Upper lobe of left lung (tissue), 6 donors: ENCODE data around the gene PLCG2. TPM values are rescaled to one million over a fixed set of nuclear protein-coding genes. Genes with fewer than 3 reads are reported as not detected.
A peak's percentile ranks its signal among the peaks of the same experiment; 100 is the strongest.

ENCODE experiments used
- ATAC-seq, 2 donors: fragments of 200-7000 bp; cut with Tn5 transposase; one replicate each; pipeline ENCODE4 v1.9.1; 2022; ENCODE audit warnings: mild to moderate bottlenecking in 2 of 2, moderate library complexity in 2 of 2; ENCODE audit not compliant: low FRiP score in 2 of 2
- DNase-seq, 2 donors: peaks; one replicate each; pipeline ENCODE4 v3.0.0-alpha.2; 2019 to 2020
- H3K27ac ChIP-seq, 4 donors: fragments of 200-600 bp; sonication (generic); one replicate each; pipeline ENCODE4 v1.5.1; 2016 to 2019
- H3K27me3 ChIP-seq, 4 donors: fragments of 200-600 bp; sonication (generic); one replicate each; pipeline ENCODE4 v1.5.1; 2017 to 2019
- H3K36me3 ChIP-seq, 4 donors: fragments of 200-600 bp; sonication (generic); one replicate each; pipeline ENCODE4 v1.5.1; 2016 to 2019
- H3K4me1 ChIP-seq, 4 donors: fragments of 200-600 bp; sonication (generic); one replicate each; pipeline ENCODE4 v1.5.1; 2018 to 2019
- H3K4me3 ChIP-seq, 4 donors: fragments of 200-600 bp; sonication (generic); one replicate each; pipeline ENCODE4 v1.5.1; 2017 to 2019; ENCODE audit warnings: mild to moderate bottlenecking in 2 of 4, moderate library complexity in 1 of 4
- H3K9me3 ChIP-seq, 4 donors: fragments of 200-600 bp; sonication (generic); one replicate each; pipeline ENCODE4 v1.5.1; 2018 to 2019
- CTCF ChIP-seq, 6 experiments: fragments of 450-650 bp in 4 of 6; fragments of 200-600 bp in 2 of 6; sonication (generic) in 2 of 6; IDR thresholded peaks; one replicate each; pipeline ENCODE4 v1.5.1; 2016 to 2019; ENCODE audit warnings: antibody characterized with exemption in 6 of 6
- EP300 ChIP-seq, 4 donors: sonication (generic); formaldehyde crosslinking; IDR thresholded peaks; one replicate each; pipeline ENCODE4 v1.5.1; 2017; ENCODE audit warnings: antibody characterized with exemption in 4 of 4, control low read depth in 2 of 4
- POLR2A ChIP-seq, 4 donors: fragments of 450-650 bp; IDR thresholded peaks; one replicate each; pipeline ENCODE4 v1.5.1; 2016 to 2017; ENCODE audit warnings: antibody characterized with exemption in 4 of 4, mild to moderate bottlenecking in 2 of 4
- POLR2AphosphoS5 ChIP-seq, 2 donors: sonication (generic); formaldehyde crosslinking; IDR thresholded peaks; one replicate each; pipeline ENCODE4 v1.5.1; 2017; ENCODE audit warnings: antibody characterized with exemption in 2 of 2
- WGBS, 2 donors: methylation state at CpG; one replicate each; pipeline ENCODE4 v1.1.5; 2017 to 2018; 5-methylcytosine and 5-hydroxymethylcytosine counted together
- total RNA-seq, 6 donors: library from RNA; depleted of rRNA in 4 of 6; stranded (reverse); fragments of >200 nt in 4 of 6; gene quantifications; one replicate each; pipeline versions ENCODE4 v1.1.0 to v1.2.1, GENCODE V29; 2016 to 2021
- donor health status: DM: no; HTN: no; CAD: no; lungs with moderate emphysema.
- donor health status: DM: no; HTN: yes; CAD: no; lungs with severe emphysema.

PLCG2 gene
- total RNA-seq, 6 donors from 2014 or later, result 13.8 to 85.9 (median 35.1) TPM

GRCh38 chr16:81816351-81816750 lies 37.3 kb downstream of the PLCG2 start:
- no peak for ATAC-seq
- no peak for DNase-seq
- no peak overlapping the region for H3K27ac ChIP-seq
- no peak overlapping the region for H3K4me3 ChIP-seq
- 96 to 97% methylated on average over 2 of the region's 2 CpGs for WGBS, 2 donors
- H3K4me1 ChIP-seq, result peaks cover 0 to 18% (median 0%) of the 10 kb centered on the region in 4 donors
- H3K36me3 ChIP-seq, result no peaks in the 10 kb centered on the region
- no peak for TF ChIP-seq POLR2AphosphoS5 (IDR thresholded peaks at IDR 0.05)
- TF ChIP-seq CTCF (IDR thresholded peaks at IDR 0.05), result no peak
- TF ChIP-seq EP300 (IDR thresholded peaks at IDR 0.05), result no peak
- TF ChIP-seq POLR2A (IDR thresholded peaks at IDR 0.05), result no peak
- H3K9me3 ChIP-seq, result no peaks in the 10 kb centered on the region
- H3K27me3 ChIP-seq, result no peaks in the 10 kb centered on the region

- H3K27me3 ChIP-seq, result no peaks in the 10 kb centered on the region
- H3K27ac ChIP-seq, result peak overlapping the region in 1 of 4 donors; percentile 54
- no peaks in the 10 kb centered on the region for H3K9me3 ChIP-seq
- H3K36me3 ChIP-seq, result no peaks in the 10 kb centered on the region
- TF ChIP-seq POLR2A (IDR thresholded peaks at IDR 0.05) (no peak), EP300 (IDR thresholded peaks at IDR 0.05) (no peak), POLR2AphosphoS5 (IDR thresholded peaks at IDR 0.05) (no peak), CTCF (IDR thresholded peaks at IDR 0.05) (no peak)
- no peak for ATAC-seq
- DNase-seq, result no peak
- H3K4me1 ChIP-seq, result peaks cover 0 to 23% (median 0%) of the 10 kb centered on the region in 4 donors
- H3K4me3 ChIP-seq, result no peak overlapping the region
- WGBS, 2 donors, result 89 to 94% methylated on average over 8 of the region's 8 CpGs
Observed at GRCh38 chr16:81816793-81817210, 37.7 kb downstream of the PLCG2 start.

- no peaks in the 10 kb centered on the region for H3K9me3 ChIP-seq
- TF ChIP-seq POLR2A (IDR thresholded peaks at IDR 0.05) (no peak), POLR2AphosphoS5 (IDR thresholded peaks at IDR 0.05) (no peak), CTCF (IDR thresholded peaks at IDR 0.05) (no peak), EP300 (IDR thresholded peaks at IDR 0.05) (no peak)
- peak overlapping the region in 3 of 4 donors; percentile 30 to 54 (median 51) for H3K27ac ChIP-seq
- no peak overlapping the region for H3K4me3 ChIP-seq
- WGBS, 2 donors, result 80 to 86% methylated on average over 8 of the region's 8 CpGs
- no peaks in the 10 kb centered on the region for H3K27me3 ChIP-seq
- no peaks in the 10 kb centered on the region for H3K36me3 ChIP-seq
- no peak for ATAC-seq
- no peak for DNase-seq
- peaks cover 0 to 23% (median 0%) of the 10 kb centered on the region in 4 donors for H3K4me1 ChIP-seq
Observed at GRCh38 chr16:81817296-81817695, 38.2 kb downstream of the PLCG2 start.

GRCh38 chr16:81817789-81818567 lies 38.9 kb downstream of the PLCG2 start:
- ATAC-seq (peak; percentile 52 to 63), DNase-seq (peak in 1 of 2 donors; percentile 72)
- Histone ChIP-seq H3K4me1 (peaks cover 0 to 27% (median 4%) of the 10 kb centered on the region in 4 donors), H3K4me3 (no peak overlapping the region), H3K36me3 (no peaks in the 10 kb centered on the region), H3K27me3 (no peaks in the 10 kb centered on the region), H3K9me3 (no peaks in the 10 kb centered on the region), H3K27ac (peak overlapping the region in 3 of 4 donors; percentile 30 to 54 (median 51))
- 49 to 51% methylated on average over 12 of the region's 12 CpGs for WGBS, 2 donors
- no peak for TF ChIP-seq EP300 (IDR thresholded peaks at IDR 0.05)
- no peak for TF ChIP-seq POLR2AphosphoS5 (IDR thresholded peaks at IDR 0.05)
- no peak for TF ChIP-seq POLR2A (IDR thresholded peaks at IDR 0.05)
- TF ChIP-seq CTCF (IDR thresholded peaks at IDR 0.05), result no peak

GRCh38 chr16:81818568-81818896 lies 39.4 kb downstream of the PLCG2 start:
- TF ChIP-seq EP300 (IDR thresholded peaks at IDR 0.05) (no peak), POLR2A (IDR thresholded peaks at IDR 0.05) (no peak), POLR2AphosphoS5 (IDR thresholded peaks at IDR 0.05) (no peak), CTCF (IDR thresholded peaks at IDR 0.05) (no peak)
- Histone ChIP-seq H3K4me3 (no peak overlapping the region), H3K27ac (peak overlapping the region in 2 of 4 donors; percentile 30 to 54), H3K4me1 (peaks cover 0 to 30% (median 7%) of the 10 kb centered on the region in 4 donors), H3K9me3 (no peaks in the 10 kb centered on the region), H3K27me3 (no peaks in the 10 kb centered on the region), H3K36me3 (no peaks in the 10 kb centered on the region)
- WGBS, 2 donors, result 67 to 81% methylated on average over 1 of the region's 1 CpG
- no peak for ATAC-seq
- no peak for DNase-seq
